AG09309 (cell line): Measurements from ENCODE around the gene LACTB.

Experiments
- DNase-seq: peaks from one replicate; pipeline ENCODE4 v3.0.0-alpha.2; 2010; ENCODE audit warnings: low read depth
- H3K4me3 ChIP-seq: 2 replicates; pipeline ENCODE4 v1.5.1; 2011; ENCODE audit warnings: mild to moderate bottlenecking, low read depth, low read length, moderate library complexity; ENCODE audit not compliant: control insufficient read depth
- CTCF ChIP-seq: IDR thresholded peaks from 2 replicates; pipeline ENCODE4 v1.5.1; 2011; ENCODE audit warnings: mild to moderate bottlenecking, low read depth, low read length, inconsistent platforms; ENCODE audit not compliant: insufficient read depth, control insufficient read depth; ENCODE audit errors: missing control alignments

The LACTB gene

GRCh38 chr15:63076714-63077046, 45.0 kb upstream of the LACTB start:
- no peak for DNase-seq
- H3K4me3 ChIP-seq: no peak overlapping the region
- no peak for TF ChIP-seq CTCF

- no peak for TF ChIP-seq CTCF
- no peak for DNase-seq
- no peak overlapping the region for H3K4me3 ChIP-seq
Observed at GRCh38 chr15:63077952-63078351, 43.7 kb upstream of the LACTB start.

GRCh38 chr15:63079947-63080626, 41.6 kb upstream of the LACTB start:
- no peak overlapping the region for H3K4me3 ChIP-seq
- TF ChIP-seq CTCF: no peak
- no peak for DNase-seq

- TF ChIP-seq CTCF: no peak
- no peak for DNase-seq
- H3K4me3 ChIP-seq: no peak overlapping the region
Observed at GRCh38 chr15:63080634-63081250, 40.9 kb upstream of the LACTB start.

GRCh38 chr15:63082366-63082765, 39.3 kb upstream of the LACTB start:
- no peak overlapping the region for H3K4me3 ChIP-seq
- no peak for TF ChIP-seq CTCF
- DNase-seq: no peak

- TF ChIP-seq CTCF: no peak
- H3K4me3 ChIP-seq: no peak overlapping the region
- no peak for DNase-seq
Observed at GRCh38 chr15:63083044-63083443, 38.6 kb upstream of the LACTB start.

GRCh38 chr15:63083541-63083940, 38.1 kb upstream of the LACTB start:
- H3K4me3 ChIP-seq: no peak overlapping the region
- TF ChIP-seq CTCF: no peak
- no peak for DNase-seq
